NCI-H146 (cell line): ENCODE data around the gene CALR3.
"Not testable (repeated sequence)": the region's sequence is repeated elsewhere in the genome, so short reads cannot be mapped to it uniquely, and the experiment has no call there.

Source experiments
- DNase-seq: peaks from one replicate; lab custom pipeline; 2025; lab: John Stamatoyannopoulos, UW

The CALR3 gene

GRCh38 chr19:16524991-16525734 lies 29.2 kb upstream of the CALR3 start:
- no peak for DNase-seq

GRCh38 chr19:16522559-16523377 lies 26.8 kb upstream of the CALR3 start:
- no peak for DNase-seq

- DNase-seq = no peak
Observed at GRCh38 chr19:16521715-16522289, 25.8 kb upstream of the CALR3 start.

GRCh38 chr19:16520986-16521624 lies 25.1 kb upstream of the CALR3 start:
- no peak for DNase-seq

- no peak for DNase-seq
Observed at GRCh38 chr19:16520074-16520973, 24.4 kb upstream of the CALR3 start.

- DNase-seq = no peak
Observed at GRCh38 chr19:16519230-16519687, 23.3 kb upstream of the CALR3 start.

GRCh38 chr19:16518483-16519229 lies 22.7 kb upstream of the CALR3 start:
- DNase-seq = no peak

- no peak for DNase-seq
Observed at GRCh38 chr19:16518061-16518460, 22.1 kb upstream of the CALR3 start.

- DNase-seq = no peak
Observed at GRCh38 chr19:16516923-16517610, 21.1 kb upstream of the CALR3 start.

GRCh38 chr19:16516381-16516780 lies 20.4 kb upstream of the CALR3 start:
- no peak for DNase-seq

- no peak for DNase-seq
Observed at GRCh38 chr19:16514383-16515019, 18.5 kb upstream of the CALR3 start.

GRCh38 chr19:16512611-16513010 lies 16.6 kb upstream of the CALR3 start:
- DNase-seq = not testable (repeated sequence)

- DNase-seq = no peak
Observed at GRCh38 chr19:16509141-16510061, 13.4 kb upstream of the CALR3 start.

- DNase-seq = no peak
Observed at GRCh38 chr19:16508546-16508945, 12.6 kb upstream of the CALR3 start.

GRCh38 chr19:16506961-16507360 lies 11.0 kb upstream of the CALR3 start:
- DNase-seq = no peak

GRCh38 chr19:16506161-16506560 lies 10.2 kb upstream of the CALR3 start:
- not testable (repeated sequence) for DNase-seq

- DNase-seq = no peak
Observed at GRCh38 chr19:16504271-16504670, 8.3 kb upstream of the CALR3 start.

GRCh38 chr19:16497837-16498236 lies 1.9 kb upstream of the CALR3 start:
- no peak for DNase-seq
